IPS-18a (cell line): ENCODE data around the gene HS2ST1.
"Not testable (repeated sequence)": the region's sequence is repeated elsewhere in the genome, so short reads cannot be mapped to it uniquely, and the experiment has no call there.

Experiments used
- H3K27ac ChIP-seq: one replicate; pipeline ENCODE4 v1.5.1; 2013; ENCODE audit warnings: low read length
- H3K27me3 ChIP-seq: one replicate; pipeline ENCODE4 v1.6.1; 2013; ENCODE audit warnings: mild to moderate bottlenecking, low read length; ENCODE audit not compliant: control insufficient read depth, insufficient read depth
- H3K36me3 ChIP-seq: one replicate; pipeline ENCODE4 v1.6.1; 2013; ENCODE audit warnings: low read depth, low read length; ENCODE audit not compliant: control insufficient read depth
- H3K4me1 ChIP-seq: one replicate; pipeline ENCODE4 v1.6.1; 2013; ENCODE audit warnings: low read depth, low read length; ENCODE audit not compliant: control insufficient read depth
- H3K4me3 ChIP-seq: one replicate; pipeline ENCODE4 v1.5.1; 2013; ENCODE audit warnings: low read length
- H3K9ac ChIP-seq: one replicate; pipeline ENCODE4 v1.6.1; 2013; ENCODE audit warnings: mild to moderate bottlenecking, low read length, moderate library complexity
- H3K9me3 ChIP-seq: one replicate; pipeline ENCODE4 v1.6.1; 2013; ENCODE audit warnings: low read depth, low read length; ENCODE audit not compliant: control insufficient read depth

The HS2ST1 gene

DNA sequence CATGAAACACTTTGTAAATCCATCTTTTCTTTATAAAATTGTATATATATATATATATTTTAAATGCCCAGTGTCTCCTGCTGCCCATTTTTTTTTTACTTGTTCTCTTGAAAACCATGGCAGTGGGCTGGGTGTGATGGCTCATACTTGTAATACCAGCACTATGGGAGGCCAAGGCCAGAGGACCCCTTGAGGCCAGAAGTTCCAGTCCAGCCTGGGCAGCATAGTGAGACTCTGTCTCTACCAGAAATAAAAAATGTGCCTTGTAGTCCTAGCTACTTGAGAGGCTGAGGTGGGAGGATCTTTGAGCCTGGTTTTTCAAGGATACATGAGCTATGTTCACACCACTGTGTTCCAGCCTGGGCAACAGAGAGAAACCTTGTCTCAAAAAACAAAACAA lies 62.2 kb downstream of the HS2ST1 start:
- H3K27ac ChIP-seq = no peak overlapping the region
- no peaks in the 10 kb centered on the region for H3K36me3 ChIP-seq
- H3K4me3 ChIP-seq = no peak overlapping the region
- H3K9me3 ChIP-seq = no peaks in the 10 kb centered on the region
- no peak overlapping the region for H3K9ac ChIP-seq
- peaks cover 15% of the 10 kb centered on the region for H3K4me1 ChIP-seq
- no peaks in the 10 kb centered on the region for H3K27me3 ChIP-seq

- Histone ChIP-seq H3K4me3 (no peak overlapping the region), H3K36me3 (no peaks in the 10 kb centered on the region), H3K4me1 (no peaks in the 10 kb centered on the region), H3K27ac (no peak overlapping the region), H3K9me3 (no peaks in the 10 kb centered on the region), H3K27me3 (no peaks in the 10 kb centered on the region), H3K9ac (no peak overlapping the region)
Measured at GRCh38 chr1:86981482-86982213, 67.2 kb downstream of the HS2ST1 start.

- not testable (repeated sequence) for H3K9me3 ChIP-seq, H3K9ac ChIP-seq, H3K27me3 ChIP-seq, H3K4me3 ChIP-seq, H3K36me3 ChIP-seq, H3K4me1 ChIP-seq, H3K27ac ChIP-seq
Measured at GRCh38 chr1:86983677-86984076, 69.2 kb downstream of the HS2ST1 start.

DNA sequence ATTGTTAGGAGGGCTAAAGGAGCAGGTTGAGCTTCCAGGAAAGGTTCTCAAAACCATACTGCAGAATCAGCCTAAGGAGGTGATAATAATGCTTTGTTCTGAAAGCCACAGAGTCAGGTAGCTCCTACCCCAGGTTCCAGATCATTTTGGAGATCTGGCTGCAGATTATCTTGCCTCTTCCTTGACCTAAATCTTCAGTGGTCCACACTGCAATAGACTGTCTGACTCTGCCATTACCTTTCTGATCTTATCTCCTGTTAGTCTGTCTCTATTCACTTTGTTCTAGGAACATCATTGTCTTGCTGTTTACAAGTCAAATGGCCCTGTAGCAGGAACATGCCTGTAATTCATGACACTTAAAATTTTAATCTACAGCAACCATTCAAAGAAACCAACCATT lies 73.0 kb downstream of the HS2ST1 start:
- Histone ChIP-seq H3K27me3 (no peaks in the 10 kb centered on the region), H3K36me3 (no peaks in the 10 kb centered on the region), H3K9me3 (no peaks in the 10 kb centered on the region), H3K4me3 (no peak overlapping the region), H3K4me1 (no peaks in the 10 kb centered on the region), H3K27ac (no peak overlapping the region), H3K9ac (no peak overlapping the region)

GRCh38 chr1:86988835-86989234 lies 74.4 kb downstream of the HS2ST1 start:
- no peaks in the 10 kb centered on the region for H3K4me1 ChIP-seq
- no peaks in the 10 kb centered on the region for H3K36me3 ChIP-seq

DNA sequence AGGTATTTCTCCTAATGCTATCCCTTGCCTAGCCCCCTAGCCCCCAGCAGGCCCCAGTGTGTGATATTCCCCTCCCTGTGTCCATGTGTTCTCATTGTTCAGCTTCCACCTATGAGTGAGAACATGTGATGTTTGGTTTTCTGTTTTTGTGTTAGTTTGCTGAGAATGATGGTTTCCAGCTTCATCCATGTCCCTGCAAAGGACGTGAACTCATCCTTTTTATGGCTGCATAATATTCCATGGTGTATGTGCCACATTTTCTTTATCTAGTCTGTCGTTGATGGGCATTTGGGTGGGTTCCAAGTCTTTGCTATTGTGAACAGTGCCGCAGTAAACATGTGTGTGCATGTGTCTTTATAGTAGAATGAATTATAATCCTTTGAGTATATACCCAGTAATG lies 75.3 kb downstream of the HS2ST1 start:
- H3K4me1 ChIP-seq, H3K27me3 ChIP-seq, H3K36me3 ChIP-seq, H3K9me3 ChIP-seq, H3K4me3 ChIP-seq, H3K9ac ChIP-seq, H3K27ac ChIP-seq: not testable (repeated sequence)

More at GRCh38 chr1:86988835-86989234, 74.4 kb downstream of the HS2ST1 start:
- H3K4me3 ChIP-seq = no peak overlapping the region
- H3K9ac ChIP-seq = no peak overlapping the region
- H3K27me3 ChIP-seq = no peaks in the 10 kb centered on the region
- H3K27ac ChIP-seq = no peak overlapping the region
- no peaks in the 10 kb centered on the region for H3K9me3 ChIP-seq

- Histone ChIP-seq H3K9ac (no peak overlapping the region), H3K4me3 (no peak overlapping the region), H3K27me3 (no peaks in the 10 kb centered on the region), H3K4me1 (no peaks in the 10 kb centered on the region), H3K9me3 (no peaks in the 10 kb centered on the region), H3K27ac (no peak overlapping the region), H3K36me3 (no peaks in the 10 kb centered on the region)
Measured at GRCh38 chr1:86990826-86991225, 76.4 kb downstream of the HS2ST1 start.

DNA sequence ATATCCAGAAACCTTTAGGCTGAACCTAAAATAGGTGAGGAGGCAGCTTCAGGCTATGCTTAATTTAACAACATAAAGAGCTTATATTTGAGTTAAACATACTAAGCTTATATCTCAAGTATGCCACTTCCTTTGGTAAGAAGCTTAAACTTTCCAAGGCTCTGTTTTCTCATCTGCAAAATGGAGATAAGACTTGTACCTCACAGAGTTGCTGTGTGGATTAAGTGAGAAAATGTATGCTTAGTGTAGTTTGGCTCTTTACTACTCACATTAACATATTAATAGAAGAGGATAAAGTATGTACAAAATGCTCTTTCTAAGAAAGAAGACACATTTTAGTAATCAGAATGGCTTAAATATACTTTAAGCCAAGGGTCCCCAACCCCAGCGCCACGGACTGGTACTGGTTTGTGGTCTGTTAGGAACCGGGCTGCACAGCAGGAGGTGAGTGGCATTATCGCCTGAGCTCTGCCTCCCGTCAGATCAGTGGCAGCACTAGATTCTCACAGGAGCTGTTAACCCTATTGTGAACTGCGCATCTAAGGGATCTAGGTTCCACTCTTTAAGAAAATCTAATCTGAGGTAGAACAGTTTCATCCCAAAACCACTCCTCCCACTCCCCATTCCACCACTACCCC lies 77.2 kb downstream of the HS2ST1 start:
- H3K9me3 ChIP-seq = no peaks in the 10 kb centered on the region
- no peak overlapping the region for H3K27ac ChIP-seq
- H3K36me3 ChIP-seq = no peaks in the 10 kb centered on the region
- H3K4me1 ChIP-seq = no peaks in the 10 kb centered on the region
- H3K9ac ChIP-seq = no peak overlapping the region
- no peak overlapping the region for H3K4me3 ChIP-seq
- no peaks in the 10 kb centered on the region for H3K27me3 ChIP-seq

DNA sequence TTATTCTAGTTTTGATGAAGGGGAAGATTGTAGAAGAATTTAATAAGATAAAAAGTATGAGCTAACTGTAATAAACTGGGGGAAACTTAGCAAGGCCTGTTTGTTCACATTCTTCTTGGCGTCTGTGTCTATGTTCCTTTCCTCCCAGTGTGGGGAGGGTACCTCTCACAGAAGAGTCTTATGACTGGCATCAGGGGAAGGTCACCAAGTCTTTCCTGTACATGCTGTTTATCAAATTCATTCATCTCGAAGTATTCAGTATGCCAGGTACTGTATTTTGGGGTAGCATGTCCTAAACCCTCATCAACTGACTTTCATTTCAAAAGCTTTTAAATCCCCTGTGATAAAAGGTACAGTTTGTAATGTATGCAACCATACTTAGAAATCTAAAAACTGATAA lies 78.4 kb downstream of the HS2ST1 start:
- Histone ChIP-seq H3K4me1 (no peaks in the 10 kb centered on the region), H3K9ac (no peak overlapping the region), H3K36me3 (no peaks in the 10 kb centered on the region), H3K9me3 (no peaks in the 10 kb centered on the region), H3K4me3 (no peak overlapping the region), H3K27ac (no peak overlapping the region), H3K27me3 (no peaks in the 10 kb centered on the region)

DNA sequence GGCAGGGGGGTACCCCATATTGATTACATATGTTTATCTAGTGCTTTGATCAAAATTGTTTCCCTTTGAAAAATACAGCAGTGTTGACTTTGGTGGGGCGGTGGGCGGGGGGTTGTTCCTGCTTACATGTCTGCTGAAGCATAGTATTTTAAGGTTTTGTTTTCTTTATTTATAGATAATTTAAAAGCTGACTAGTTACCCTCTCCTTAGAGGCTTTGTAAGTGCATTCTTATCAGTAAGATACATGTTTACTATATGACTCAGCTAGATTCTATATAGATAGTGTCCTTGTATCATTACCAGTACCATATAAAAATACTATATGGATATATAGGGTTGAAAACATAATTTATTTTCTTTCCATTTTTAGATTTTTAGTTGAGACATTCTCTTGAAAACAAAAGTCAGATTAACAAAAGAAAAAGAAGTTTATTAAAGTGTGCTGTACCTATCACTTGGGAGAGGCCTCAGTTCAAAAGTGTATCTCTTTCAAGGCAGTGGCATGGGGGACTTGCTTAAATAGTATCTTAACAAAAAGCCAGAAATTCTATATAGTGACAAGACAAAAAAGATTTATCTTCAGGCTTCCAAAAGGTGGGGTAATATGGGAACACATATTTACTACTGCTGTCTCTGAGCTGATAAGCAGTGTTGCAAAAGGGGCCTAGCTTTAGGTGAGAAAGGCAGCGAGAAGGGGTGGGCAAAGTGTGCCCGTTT lies 79.0 kb downstream of the HS2ST1 start:
- Histone ChIP-seq H3K27me3 (no peaks in the 10 kb centered on the region), H3K9ac (no peak overlapping the region), H3K4me1 (peaks cover 3% of the 10 kb centered on the region), H3K27ac (no peak overlapping the region), H3K9me3 (no peaks in the 10 kb centered on the region), H3K4me3 (no peak overlapping the region), H3K36me3 (no peaks in the 10 kb centered on the region)

GRCh38 chr1:86994061-86994460 lies 79.6 kb downstream of the HS2ST1 start:
- H3K27me3 ChIP-seq = no peaks in the 10 kb centered on the region
- no peak overlapping the region for H3K4me3 ChIP-seq
- H3K27ac ChIP-seq = no peak overlapping the region
- H3K9ac ChIP-seq = no peak overlapping the region
- no peaks in the 10 kb centered on the region for H3K9me3 ChIP-seq
- peaks cover 7% of the 10 kb centered on the region for H3K4me1 ChIP-seq
- no peaks in the 10 kb centered on the region for H3K36me3 ChIP-seq
